RWPE2 (cell line): Measurements from ENCODE around the gene DDC.

ENCODE experiments used
- ATAC-seq: fragments of 200-7000 bp; cut with Tn5 transposase; 3 replicates; pipeline ENCODE4 v1.9.1; 2021; ENCODE audit warnings: low read depth
- DNase-seq: peaks from one replicate; pipeline ENCODE4 v3.0.0-alpha.2; 2020; ENCODE audit warnings: low spot score
- H3K27ac ChIP-seq: fragments of 450-650 bp; 2 replicates; pipeline ENCODE4 v1.5.1; 2017; ENCODE audit warnings: mild to moderate bottlenecking; ENCODE audit not compliant: poor library complexity, severe bottlenecking
- H3K27me3 ChIP-seq: fragments of 250-450 bp; sonication (Bioruptor Pico); 2 replicates; pipeline ENCODE4 v1.5.1; 2021; ENCODE audit warnings: mild to moderate bottlenecking, moderate library complexity; ENCODE audit not compliant: insufficient read depth, poor library complexity, severe bottlenecking
- H3K36me3 ChIP-seq: fragments of 250-450 bp; sonication (Bioruptor Pico); 2 replicates; pipeline ENCODE4 v1.5.1; 2020; ENCODE audit warnings: low read depth, mild to moderate bottlenecking, moderate library complexity
- H3K4me1 ChIP-seq: fragments of 250-450 bp; sonication (Bioruptor Pico); 2 replicates; pipeline ENCODE4 v1.5.1; 2021; ENCODE audit warnings: mild to moderate bottlenecking, moderate library complexity; ENCODE audit not compliant: insufficient read depth, poor library complexity, severe bottlenecking
- H3K4me3 ChIP-seq: fragments of 250-450 bp; sonication (Bioruptor Pico); 2 replicates; pipeline ENCODE4 v1.5.1; 2021; ENCODE audit warnings: mild to moderate bottlenecking, moderate library complexity; ENCODE audit not compliant: severe bottlenecking
- H3K9me3 ChIP-seq: fragments of 250-450 bp; sonication (Bioruptor Pico); 2 replicates; pipeline ENCODE4 v1.5.1; 2021; ENCODE audit warnings: mild to moderate bottlenecking, moderate library complexity; ENCODE audit not compliant: severe bottlenecking
- TF ChIP-seq, protein P1 (sequence below): fragments of 450-650 bp; IDR thresholded peaks from one replicate; pipeline ENCODE4 v1.5.1; 2017; ENCODE audit warnings: mild to moderate bottlenecking, moderate library complexity; ENCODE audit not compliant: poor library complexity, severe bottlenecking

The DDC gene

DNA sequence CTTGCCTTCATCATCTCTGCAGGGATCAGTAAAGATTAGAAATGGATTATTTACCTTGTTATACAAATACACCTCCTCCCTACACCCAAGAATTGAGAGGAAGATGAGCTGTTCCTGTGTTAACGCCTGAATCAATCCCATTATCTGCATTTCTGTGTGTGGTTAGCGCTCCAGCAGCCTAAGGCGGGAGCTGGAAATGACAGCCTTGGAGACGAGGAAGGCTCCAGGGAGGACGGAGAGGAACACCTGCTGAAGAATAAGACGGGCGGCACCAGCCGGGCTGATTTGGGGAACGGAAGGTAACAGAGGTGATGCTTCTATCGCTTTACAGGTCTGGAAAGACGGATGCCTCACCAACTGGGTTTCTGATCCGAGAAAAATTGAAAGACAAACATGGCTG lies 34.2 kb upstream of the DDC start:
- H3K36me3 ChIP-seq, result peaks cover 23% of the 10 kb centered on the region; the same call in 1 of the 2 replicates
- no peak overlapping the region for H3K27ac ChIP-seq
- ATAC-seq, result no peak

DNA sequence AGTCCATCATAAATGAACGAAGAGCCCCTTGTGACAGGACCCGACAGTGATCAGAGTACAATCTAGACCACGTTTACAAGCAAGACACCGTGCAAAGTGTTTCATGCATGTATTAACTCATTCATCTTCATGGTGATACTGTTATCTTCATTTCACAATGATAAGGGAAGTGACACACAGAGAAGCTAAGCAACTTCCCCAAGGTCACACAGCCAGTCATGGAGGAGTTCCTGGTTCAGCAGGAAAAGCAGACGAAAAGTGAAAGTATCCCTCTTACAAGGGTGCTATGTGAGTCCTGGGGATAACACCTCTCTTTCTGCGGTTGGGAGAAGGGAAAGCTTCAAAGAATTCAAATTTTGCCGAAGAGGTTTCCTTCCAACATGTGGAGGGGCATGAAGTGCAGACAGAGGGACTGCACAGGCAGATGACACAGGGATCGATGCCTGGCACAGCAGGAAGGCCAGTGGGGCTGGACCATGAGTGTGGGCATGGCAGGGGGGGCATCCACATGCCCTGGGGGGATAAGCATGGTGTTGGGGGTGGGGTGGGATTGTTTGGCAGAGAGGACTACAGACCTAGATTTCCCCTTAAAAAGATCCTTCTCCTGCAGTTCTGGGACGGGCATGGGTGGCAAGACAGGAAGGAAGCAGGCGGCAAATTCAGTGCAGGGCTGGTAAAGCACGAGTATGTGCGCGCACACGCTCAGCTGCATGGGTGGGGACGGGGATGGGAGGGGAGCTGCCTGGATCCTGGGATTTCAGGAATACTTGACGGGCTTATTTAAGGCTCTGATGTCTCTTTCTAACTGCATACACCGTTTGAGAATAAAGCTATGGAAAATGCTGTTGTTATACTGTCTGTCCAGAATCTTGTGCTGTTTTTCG lies 33.5 kb upstream of the DDC start:
- H3K36me3 ChIP-seq, result peaks cover 19% of the 10 kb centered on the region; the same call in 1 of the 2 replicates

More for the DNA sequence above, 34.2 kb upstream of the DDC start:
- Histone ChIP-seq H3K4me1 (no peaks in the 10 kb centered on the region), H3K27me3 (no peaks in the 10 kb centered on the region), H3K9me3 (no peaks in the 10 kb centered on the region), H3K4me3 (no peak overlapping the region)
- no peak for DNase-seq
- TF ChIP-seq, protein P1, sequence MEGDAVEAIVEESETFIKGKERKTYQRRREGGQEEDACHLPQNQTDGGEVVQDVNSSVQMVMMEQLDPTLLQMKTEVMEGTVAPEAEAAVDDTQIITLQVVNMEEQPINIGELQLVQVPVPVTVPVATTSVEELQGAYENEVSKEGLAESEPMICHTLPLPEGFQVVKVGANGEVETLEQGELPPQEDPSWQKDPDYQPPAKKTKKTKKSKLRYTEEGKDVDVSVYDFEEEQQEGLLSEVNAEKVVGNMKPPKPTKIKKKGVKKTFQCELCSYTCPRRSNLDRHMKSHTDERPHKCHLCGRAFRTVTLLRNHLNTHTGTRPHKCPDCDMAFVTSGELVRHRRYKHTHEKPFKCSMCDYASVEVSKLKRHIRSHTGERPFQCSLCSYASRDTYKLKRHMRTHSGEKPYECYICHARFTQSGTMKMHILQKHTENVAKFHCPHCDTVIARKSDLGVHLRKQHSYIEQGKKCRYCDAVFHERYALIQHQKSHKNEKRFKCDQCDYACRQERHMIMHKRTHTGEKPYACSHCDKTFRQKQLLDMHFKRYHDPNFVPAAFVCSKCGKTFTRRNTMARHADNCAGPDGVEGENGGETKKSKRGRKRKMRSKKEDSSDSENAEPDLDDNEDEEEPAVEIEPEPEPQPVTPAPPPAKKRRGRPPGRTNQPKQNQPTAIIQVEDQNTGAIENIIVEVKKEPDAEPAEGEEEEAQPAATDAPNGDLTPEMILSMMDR, result no peak

DNA sequence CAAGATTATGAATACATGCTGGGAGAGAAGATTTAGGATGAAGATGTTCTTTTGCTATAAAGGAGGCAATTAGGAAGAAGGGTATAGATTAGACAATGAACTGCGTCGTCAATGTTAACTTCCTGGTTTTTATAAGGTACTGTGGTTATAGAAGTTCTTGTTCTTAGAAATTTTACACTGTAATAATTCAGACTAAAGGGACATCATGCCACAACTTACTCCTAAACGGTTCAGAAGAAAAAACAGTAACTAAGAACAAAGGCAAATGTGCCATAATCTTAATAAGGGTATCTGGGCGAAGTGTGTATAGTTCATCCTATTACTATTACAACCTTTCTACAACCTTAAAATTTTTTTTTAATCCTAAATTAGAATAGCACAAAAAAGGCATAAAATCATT lies 31.3 kb upstream of the DDC start:
- H3K36me3 ChIP-seq, result 0 out of 2 replicates have a peak, but pooled peaks cover 14% of the 10 kb centered on the region
- TF ChIP-seq, protein P1, result no peak
- no peaks in the 10 kb centered on the region for H3K27me3 ChIP-seq
- no peak overlapping the region for H3K27ac ChIP-seq
- H3K9me3 ChIP-seq, result no peaks in the 10 kb centered on the region
- ATAC-seq (no peak), DNase-seq (no peak)
- no peaks in the 10 kb centered on the region for H3K4me1 ChIP-seq
- no peak overlapping the region for H3K4me3 ChIP-seq

More for the DNA sequence above, 33.5 kb upstream of the DDC start:
- Histone ChIP-seq H3K4me3 (no peak overlapping the region), H3K4me1 (no peaks in the 10 kb centered on the region), H3K27ac (no peak overlapping the region), H3K9me3 (no peaks in the 10 kb centered on the region), H3K27me3 (no peaks in the 10 kb centered on the region)
- DNase-seq, result no peak
- TF ChIP-seq, protein P1, result no peak
- ATAC-seq, result no peak

DNA sequence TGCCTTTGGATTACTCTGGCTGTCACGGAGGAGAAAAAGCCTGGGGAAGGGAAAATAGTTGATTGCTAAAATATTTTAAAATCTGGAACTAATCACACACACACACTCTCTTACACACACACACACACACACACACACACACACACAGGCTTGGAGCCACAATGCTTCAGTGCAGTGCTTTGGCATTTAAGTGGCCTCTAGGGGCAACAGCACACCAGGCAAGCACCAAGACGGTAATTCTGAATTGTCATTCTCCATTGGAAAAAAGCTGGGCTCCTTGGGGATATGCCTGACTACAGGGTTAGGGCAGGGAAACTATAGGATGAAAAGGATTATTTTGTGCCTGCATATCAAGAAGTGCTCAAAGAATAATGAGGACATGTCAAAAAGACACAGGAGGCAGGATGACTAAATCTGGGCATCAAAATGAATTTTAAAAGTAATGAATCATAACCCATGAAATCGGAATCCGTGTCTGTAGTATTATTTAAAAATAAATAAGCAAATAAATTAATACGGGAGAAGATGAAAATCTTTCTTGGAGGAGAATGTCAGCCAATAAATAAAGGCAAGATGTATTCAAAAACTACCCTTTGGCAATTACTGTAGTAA lies 30.4 kb upstream of the DDC start:
- Histone ChIP-seq H3K36me3 (0 out of 2 replicates have a peak, but pooled peaks cover 14% of the 10 kb centered on the region), H3K4me1 (no peaks in the 10 kb centered on the region), H3K27me3 (no peaks in the 10 kb centered on the region), H3K9me3 (no peaks in the 10 kb centered on the region), H3K27ac (no peak overlapping the region), H3K4me3 (no peak overlapping the region)
- TF ChIP-seq, protein P1, result peak; percentile 41
- DNase-seq (no peak), ATAC-seq (peak; percentile 46; the same call in 1 of the 3 replicates)
